IMR-90 (cell line): ENCODE measurements around the gene NTM. TPM values are rescaled to one million over a fixed set of nuclear protein-coding genes. Genes with fewer than 3 reads are reported as not detected.

Experiments used
- ATAC-seq: fragments of 200-7000 bp; cut with Tn5 transposase; 2 replicates; pipeline ENCODE4 v1.9.1; 2020; ENCODE audit warnings: low read depth, mild to moderate bottlenecking, moderate library complexity
- BruUV-seq: library from RNA; stranded (reverse); fragments of 400-500 nt; replicated peaks from 2 replicates; lab custom pipeline; 2021; lab: Mats Ljungman, UMichigan
- CTCF ChIA-PET: fragments of 300-600 bp; formaldehyde crosslinking; extraction: SDS; loops from one replicate; lab custom pipeline; 2021; ENCODE audit warnings: antibody characterized with exemption; lab: Yijun Ruan, JAX
- POLR2A ChIA-PET: fragments of 300-600 bp; sonication (Branson Sonifier 250); formaldehyde crosslinking; loops from one replicate; lab custom pipeline; 2022; ENCODE audit warnings: antibody characterized with exemption; ENCODE audit not compliant: unreplicated experiment; lab: Charles Lee
- DNase-seq: peaks from one replicate; pipeline ENCODE4 v3.0.0; 2013
- H2AFZ ChIP-seq: replicated peaks from 2 replicates; pipeline ENCODE3; 2013; ENCODE audit warnings: low read length, mild to moderate bottlenecking; ENCODE audit not compliant: poor library complexity
- H2AK5ac ChIP-seq: 2 replicates; pipeline ENCODE4 v1.6.1; 2013; ENCODE audit warnings: low read depth, low read length, inconsistent platforms
- H2AK9ac ChIP-seq: replicated peaks from 2 replicates; pipeline ENCODE3; 2013; ENCODE audit warnings: mild to moderate bottlenecking, low read depth, low read length, moderate library complexity; ENCODE audit not compliant: poor library complexity
- H2BK120ac ChIP-seq: 2 replicates; pipeline ENCODE4 v1.6.1; 2013; ENCODE audit warnings: low read depth, low read length, inconsistent platforms
- H2BK15ac ChIP-seq: 3 replicates; pipeline ENCODE4 v1.6.1; 2013; ENCODE audit warnings: low read depth, low read length, inconsistent platforms
- H2BK20ac ChIP-seq: 2 replicates; pipeline ENCODE4 v1.6.1; 2013; ENCODE audit warnings: low read depth, mild to moderate bottlenecking, inconsistent platforms, low read length, moderate library complexity
- H2BK5ac ChIP-seq: 2 replicates; pipeline ENCODE4 v1.6.1; 2013; ENCODE audit warnings: mild to moderate bottlenecking, low read depth, low read length, inconsistent platforms; ENCODE audit not compliant: poor library complexity, severe bottlenecking
- H3K14ac ChIP-seq: replicated peaks from 2 replicates; pipeline ENCODE4 v1.6.1; 2013; ENCODE audit warnings: low read depth, low read length, inconsistent platforms
- H3K18ac ChIP-seq: 2 replicates; pipeline ENCODE4 v1.6.1; 2013; ENCODE audit warnings: low read depth, low read length, control low read depth
- H3K23ac ChIP-seq: 2 replicates; pipeline ENCODE4 v1.6.1; 2013; ENCODE audit warnings: low read depth, low read length, inconsistent platforms
- H3K27ac ChIP-seq: 2 replicates; pipeline ENCODE4 v1.5.1; 2013; ENCODE audit warnings: mild to moderate bottlenecking, control low read depth, low read length; ENCODE audit not compliant: insufficient read depth
- H3K27me3 ChIP-seq: 2 replicates; pipeline ENCODE4 v1.6.1; 2013; ENCODE audit warnings: low read length; ENCODE audit not compliant: control insufficient read depth, insufficient read depth
- H3K36me3 ChIP-seq: 2 replicates; pipeline ENCODE4 v1.6.1; 2013; ENCODE audit warnings: low read length, mixed read lengths; ENCODE audit not compliant: control insufficient read depth, insufficient read depth
- H3K4ac ChIP-seq: 2 replicates; pipeline ENCODE4 v1.6.1; 2013; ENCODE audit warnings: low read depth, low read length, inconsistent platforms
- H3K4me1 ChIP-seq: 2 replicates; pipeline ENCODE4 v1.6.1; 2013; ENCODE audit warnings: low read length, mixed read lengths; ENCODE audit not compliant: control insufficient read depth, insufficient read depth
- H3K4me2 ChIP-seq: 2 replicates; pipeline ENCODE4 v1.6.1; 2013; ENCODE audit warnings: low read depth, mild to moderate bottlenecking, control low read depth, low read length, moderate library complexity
- H3K4me3 ChIP-seq: 2 replicates; pipeline ENCODE4 v1.5.1; 2013; ENCODE audit warnings: low read depth, mild to moderate bottlenecking, control low read depth, low read length, moderate library complexity; ENCODE audit not compliant: insufficient read depth
- H3K56ac ChIP-seq: 2 replicates; pipeline ENCODE4 v1.6.1; 2013; ENCODE audit warnings: low read length, inconsistent platforms; ENCODE audit not compliant: insufficient read depth; ENCODE audit errors: extremely low read depth
- H3K79me1 ChIP-seq, 2 experiments: 2 replicates each; pipeline ENCODE4 v1.6.1; 2013; ENCODE audit warnings: low read length in 2 of 2, inconsistent platforms in 1 of 2, low read depth in 1 of 2
- H3K9ac ChIP-seq: 2 replicates; pipeline ENCODE4 v1.6.1; 2013; ENCODE audit warnings: low read depth, low read length, control low read depth
- H3K9me1 ChIP-seq: 2 replicates; pipeline ENCODE4 v1.6.1; 2013; ENCODE audit warnings: low read length, inconsistent platforms; ENCODE audit not compliant: insufficient read depth
- H3K9me3 ChIP-seq: 2 replicates; pipeline ENCODE4 v1.6.1; 2013; ENCODE audit warnings: low read length; ENCODE audit not compliant: control insufficient read depth, insufficient read depth
- H4K20me1 ChIP-seq: 2 replicates; pipeline ENCODE4 v1.6.1; 2013; ENCODE audit warnings: low read length, inconsistent platforms; ENCODE audit not compliant: insufficient read depth
- H4K5ac ChIP-seq: 2 replicates; pipeline ENCODE4 v1.6.1; 2013; ENCODE audit warnings: mild to moderate bottlenecking, low read depth, low read length, control low read depth
- H4K8ac ChIP-seq, 2 experiments: 2 replicates each; pipeline ENCODE4 v1.6.1; 2013; ENCODE audit warnings: low read depth in 2 of 2, low read length in 2 of 2, control low read depth in 1 of 2, inconsistent platforms in 1 of 2
- H4K91ac ChIP-seq: 2 replicates; pipeline ENCODE4 v1.6.1; 2013; ENCODE audit warnings: low read depth, low read length, inconsistent platforms; ENCODE audit not compliant: insufficient read depth
- BHLHE40 ChIP-seq: fragments of 150-350 bp; IDR thresholded peaks from 2 replicates; pipeline ENCODE4 v1.6.1; 2016; ENCODE audit warnings: mild to moderate bottlenecking, low read depth, low read length
- CEBPB ChIP-seq: IDR thresholded peaks from 2 replicates; pipeline ENCODE4 v1.6.1; 2012; ENCODE audit warnings: low read depth, low read length, improper control_type of control experiment
- CHD1 ChIP-seq: IDR thresholded peaks from 2 replicates; pipeline ENCODE4 v1.6.1; 2012; ENCODE audit warnings: low read depth, low read length, improper control_type of control experiment
- CTCF ChIP-seq: conservative IDR thresholded peaks from 2 replicates; pipeline ENCODE4 v1.5.1; 2012; ENCODE audit warnings: mild to moderate bottlenecking, low read depth, low read length, improper control_type of control experiment
- ELK1 ChIP-seq: fragments of 150-350 bp; IDR thresholded peaks from 2 replicates; pipeline ENCODE4 v1.6.1; 2016; ENCODE audit warnings: low read depth, mild to moderate bottlenecking, low read length, moderate library complexity, borderline replicate concordance
- FOS ChIP-seq: fragments of 150-350 bp; IDR thresholded peaks from 2 replicates; pipeline ENCODE4 v1.6.1; 2016; ENCODE audit warnings: low read depth, low read length
- MAFK ChIP-seq: IDR thresholded peaks from 2 replicates; pipeline ENCODE4 v1.6.1; 2012; ENCODE audit warnings: low read depth, low read length, improper control_type of control experiment
- MAZ ChIP-seq: IDR thresholded peaks from 2 replicates; pipeline ENCODE4 v1.6.1; 2012; ENCODE audit warnings: low read depth, mild to moderate bottlenecking, low read length, improper control_type of control experiment, moderate library complexity, borderline replicate concordance
- MXI1 ChIP-seq: IDR thresholded peaks from 2 replicates; pipeline ENCODE4 v1.6.1; 2012; ENCODE audit warnings: low read depth, mild to moderate bottlenecking, low read length, moderate library complexity, borderline replicate concordance
- NFE2L2 ChIP-seq: fragments of 150-350 bp; IDR thresholded peaks from 2 replicates; pipeline ENCODE4 v1.6.1; 2016; ENCODE audit warnings: low read depth, mild to moderate bottlenecking, low read length
- POLR2A ChIP-seq: IDR thresholded peaks from 2 replicates; pipeline ENCODE4 v1.6.1; 2012; ENCODE audit warnings: mild to moderate bottlenecking, low read depth, low read length
- RAD21 ChIP-seq: IDR thresholded peaks from 2 replicates; pipeline ENCODE4 v1.6.1; 2012; ENCODE audit warnings: low read length, improper control_type of control experiment
- RCOR1 ChIP-seq: IDR thresholded peaks from 2 replicates; pipeline ENCODE4 v1.6.1; 2012; ENCODE audit warnings: mild to moderate bottlenecking, low read length, improper control_type of control experiment; ENCODE audit not compliant: insufficient replicate concordance
- RFX5 ChIP-seq: IDR thresholded peaks from 2 replicates; pipeline ENCODE4 v1.8.0; 2012; ENCODE audit warnings: low read depth, mild to moderate bottlenecking, low read length, moderate library complexity
- SMC3 ChIP-seq: fragments of 150-350 bp; IDR thresholded peaks from 2 replicates; pipeline ENCODE4 v1.6.1; 2016; ENCODE audit warnings: low read depth, mild to moderate bottlenecking, antibody characterized with exemption, low read length, moderate library complexity
- WGBS, 2 experiments: methylation state at CpG; one replicate each; pipeline versions ENCODE4 v1.1.5 to v1.1.7; 2013; ENCODE audit warnings: missing lambda C conversion rate in 2 of 2; ENCODE audit not compliant: insufficient read length in 1 of 2; ENCODE audit errors: extremely low coverage in 2 of 2; 5-methylcytosine and 5-hydroxymethylcytosine counted together
- dilution Hi-C: fragments of 300-500 bp; cut with HindIII; formaldehyde crosslinking; loops from one replicate; pipeline ENCODE4 v1.14.3; 2018; ENCODE audit warnings: low sequenced_read_pairs; ENCODE audit not compliant: unreplicated experiment
- in situ Hi-C: fragments of 300-500 bp; cut with MboI; formaldehyde crosslinking; loops from 3 replicates; pipeline ENCODE4 v1.14.3; 2019; ENCODE audit warnings: low sequenced_read_pairs, inconsistent platforms, mixed read lengths
- intact Hi-C: fragments of 100-400 bp; cut with micrococcal nuclease; formaldehyde crosslinking; loops from 2 replicates; pipeline ENCODE4 v1.10.0; 2022
- polyA plus RNA-seq, 3 experiments: library from polyadenylated mRNA; depleted of rRNA; stranded (reverse); fragments of >200 nt; gene quantifications; 2 replicates each; pipeline ENCODE4 v1.2.3, GENCODE V29; 2012; ENCODE audit warnings: low replicate concordance in 1 of 3
- total RNA-seq: library from RNA; depleted of rRNA; stranded (reverse); fragments of >200 nt; gene quantifications from 2 replicates; pipeline ENCODE4 v1.2.3, GENCODE V29; 2012
- TF ChIP-seq, protein P1 (sequence below): fragments of 150-350 bp; IDR thresholded peaks from 2 replicates; pipeline ENCODE4 v1.6.1; 2017; ENCODE audit warnings: mild to moderate bottlenecking, antibody characterized with exemption, low read length, low read depth

NTM gene
- total and polyA plus RNA-seq, 2 of the 4 experiments (the other 2 are of a cell fraction): 19.5 to 25.5 TPM

GRCh38 chr11:132342408-132342807 lies 972.0 kb downstream of the NTM start:
- Histone ChIP-seq H3K4me2 (no peak overlapping the region), H4K8ac (no peak overlapping the region), H3K27ac (no peak overlapping the region), H3K27me3 (peaks cover 2% of the 10 kb centered on the region; the same call in 1 of the 2 replicates), H3K18ac (no peak overlapping the region), H3K9me1 (no peaks in the 10 kb centered on the region), H4K5ac (no peak overlapping the region), H3K36me3 (no peaks in the 10 kb centered on the region), H2BK20ac (no peak overlapping the region), H3K14ac (no peak overlapping the region), H3K23ac (no peak overlapping the region), H3K9me3 (no peaks in the 10 kb centered on the region), H4K91ac (no peak overlapping the region), H2AK9ac (no peak overlapping the region), H3K4me3 (no peak overlapping the region), H2BK5ac (no peak overlapping the region), H2AK5ac (no peak overlapping the region), H2BK15ac (no peak overlapping the region), H3K79me1 (no peaks in the 10 kb centered on the region), H2BK120ac (no peak overlapping the region), H3K56ac (no peak overlapping the region), H3K4me1 (no peaks in the 10 kb centered on the region), H2AFZ (no peak overlapping the region), H4K20me1 (no peaks in the 10 kb centered on the region), H3K9ac (no peak overlapping the region), H3K4ac (no peak overlapping the region)
- POLR2A ChIA-PET: no interaction called here
- in situ Hi-C loops: no loop called here
- CTCF ChIA-PET: no interaction called here
- DNase-seq: no peak
- intact Hi-C loops: no loop called here
- TF ChIP-seq MAZ: no peak
- TF ChIP-seq RAD21: no peak
- TF ChIP-seq MAFK: no peak
- TF ChIP-seq NFE2L2: no peak
- no peak for TF ChIP-seq CEBPB
- no peak for TF ChIP-seq RFX5
- TF ChIP-seq SMC3: no peak
- TF ChIP-seq, protein P1, sequence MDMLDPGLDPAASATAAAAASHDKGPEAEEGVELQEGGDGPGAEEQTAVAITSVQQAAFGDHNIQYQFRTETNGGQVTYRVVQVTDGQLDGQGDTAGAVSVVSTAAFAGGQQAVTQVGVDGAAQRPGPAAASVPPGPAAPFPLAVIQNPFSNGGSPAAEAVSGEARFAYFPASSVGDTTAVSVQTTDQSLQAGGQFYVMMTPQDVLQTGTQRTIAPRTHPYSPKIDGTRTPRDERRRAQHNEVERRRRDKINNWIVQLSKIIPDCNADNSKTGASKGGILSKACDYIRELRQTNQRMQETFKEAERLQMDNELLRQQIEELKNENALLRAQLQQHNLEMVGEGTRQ: no peak
- TF ChIP-seq CHD1: no peak
- no peak for TF ChIP-seq MXI1
- no peak for TF ChIP-seq ELK1
- no peak for TF ChIP-seq POLR2A
- no peak for TF ChIP-seq CTCF
- TF ChIP-seq BHLHE40: no peak
- TF ChIP-seq RCOR1: no peak
- TF ChIP-seq FOS: no peak
- WGBS, 2 experiments: 80% methylated on average over 1 of the region's 3 CpGs; no CpG with 5 or more reads in 1 of the 2 experiments
- dilution Hi-C loops: no loop called here
- BruUV-seq: no TSS peak
- no peak for ATAC-seq
